Measurements from ENCODE around the gene TSTD2.

DNA sequence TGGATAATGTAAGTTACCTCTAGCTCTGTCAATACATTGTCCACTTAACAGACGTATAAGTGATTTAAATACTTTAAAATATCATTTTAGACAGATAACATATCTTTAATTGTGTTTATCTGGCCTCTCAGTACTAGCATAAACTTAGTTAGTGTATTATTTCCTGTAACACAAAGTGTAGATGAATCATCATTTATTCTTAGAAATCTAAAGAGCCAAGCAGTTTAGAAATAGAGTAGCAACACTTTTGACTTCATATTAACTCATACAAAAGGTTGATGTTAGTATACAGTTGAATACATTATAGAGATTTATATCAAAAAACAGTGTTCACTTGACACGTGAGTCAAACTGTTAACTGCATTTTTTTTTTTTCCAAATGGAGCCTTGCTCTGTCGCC, 18.5 kb upstream of the TSTD2 start:
- TF ChIP-seq GABPA (IDR thresholded peaks at IDR 0.05; ENCODE audit: low read depth) (no peak), CTCF (IDR thresholded peaks at IDR 0.05) (no peak), NRF1 (IDR thresholded peaks at IDR 0.05; ENCODE audit: low read depth, low read length) (no peak), FOXJ3 (CRISPR knock-in tag; IDR thresholded peaks at IDR 0.05) (no peak), FOSL2 (IDR thresholded peaks at IDR 0.05; ENCODE audit: borderline replicate concordance, low read depth) (no peak), POLR2AphosphoS5 (IDR thresholded peaks at IDR 0.05; ENCODE audit: low read depth, low read length) (no peak)
- TF ChIP-seq, protein P1, sequence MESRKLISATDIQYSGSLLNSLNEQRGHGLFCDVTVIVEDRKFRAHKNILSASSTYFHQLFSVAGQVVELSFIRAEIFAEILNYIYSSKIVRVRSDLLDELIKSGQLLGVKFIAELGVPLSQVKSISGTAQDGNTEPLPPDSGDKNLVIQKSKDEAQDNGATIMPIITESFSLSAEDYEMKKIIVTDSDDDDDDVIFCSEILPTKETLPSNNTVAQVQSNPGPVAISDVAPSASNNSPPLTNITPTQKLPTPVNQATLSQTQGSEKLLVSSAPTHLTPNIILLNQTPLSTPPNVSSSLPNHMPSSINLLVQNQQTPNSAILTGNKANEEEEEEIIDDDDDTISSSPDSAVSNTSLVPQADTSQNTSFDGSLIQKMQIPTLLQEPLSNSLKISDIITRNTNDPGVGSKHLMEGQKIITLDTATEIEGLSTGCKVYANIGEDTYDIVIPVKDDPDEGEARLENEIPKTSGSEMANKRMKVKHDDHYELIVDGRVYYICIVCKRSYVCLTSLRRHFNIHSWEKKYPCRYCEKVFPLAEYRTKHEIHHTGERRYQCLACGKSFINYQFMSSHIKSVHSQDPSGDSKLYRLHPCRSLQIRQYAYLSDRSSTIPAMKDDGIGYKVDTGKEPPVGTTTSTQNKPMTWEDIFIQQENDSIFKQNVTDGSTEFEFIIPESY (IDR thresholded peaks at IDR 0.05; ENCODE audit: borderline replicate concordance, low read depth), result no peak

Measured in SK-N-SH (cell line).